Breast epithelium (tissue), 4 donors: ENCODE measurements around the gene PRR5L. TPM values are rescaled to one million over a fixed set of nuclear protein-coding genes. Genes with fewer than 3 reads are reported as not detected.

Experiments
- DNase-seq, 2 donors: peaks; one replicate each; pipeline ENCODE4 v3.0.0-alpha.2; 2019; ENCODE audit warnings: low spot score in 2 of 2
- H3K27ac ChIP-seq, 2 donors: fragments of 200-600 bp; sonication (generic) in 1 of 2; one replicate each; pipeline ENCODE4 v1.5.1; 2016 to 2019; ENCODE audit warnings: mild to moderate bottlenecking in 1 of 2
- H3K27me3 ChIP-seq, 2 donors: fragments of 200-600 bp; sonication (generic) in 1 of 2; one replicate each; pipeline versions ENCODE4 v1.5.1 to v1.6.0; 2017 to 2019; ENCODE audit warnings: control low read depth in 1 of 2, mild to moderate bottlenecking in 1 of 2
- H3K36me3 ChIP-seq: fragments of 200-600 bp; one replicate; pipeline ENCODE4 v1.5.1; 2019
- H3K4me1 ChIP-seq, 2 donors: fragments of 200-600 bp; sonication (generic); one replicate each; pipeline ENCODE4 v1.5.1; 2016 to 2019; ENCODE audit warnings: control low read depth in 1 of 2
- H3K4me3 ChIP-seq, 3 donors: fragments of 200-600 bp; sonication (generic); 1 replicate in 2 of 3; 2 replicates in 1 of 3; pipeline ENCODE4 v1.5.1; 2016 to 2019; ENCODE audit warnings: mild to moderate bottlenecking in 3 of 3, moderate library complexity in 2 of 3
- H3K9me3 ChIP-seq, 2 donors: fragments of 200-600 bp; sonication (generic) in 1 of 2; one replicate each; pipeline ENCODE4 v1.5.1; 2016 to 2019; ENCODE audit warnings: control low read depth in 1 of 2
- POLR2A ChIP-seq: fragments of 450-650 bp; IDR thresholded peaks from one replicate; pipeline ENCODE4 v1.6.1; 2016; ENCODE audit warnings: antibody characterized with exemption, mild to moderate bottlenecking, moderate library complexity
- POLR2AphosphoS5 ChIP-seq, 3 donors: sonication (generic); formaldehyde crosslinking; IDR thresholded peaks; one replicate each; pipeline ENCODE4 v1.6.1; 2017; ENCODE audit warnings: antibody characterized with exemption in 3 of 3
- intact Hi-C: fragments of 100-400 bp; cut with DNase I; formaldehyde crosslinking; loops from one replicate; pipeline ENCODE4 v1.15.1; 2023; ENCODE audit warnings: low total_unique reads
- total RNA-seq, 3 donors: library from RNA; depleted of rRNA; stranded (reverse); fragments of >200 nt; gene quantifications; one replicate each; pipeline ENCODE4 v1.1.0, GENCODE V29; 2016
- TF ChIP-seq, protein P1 (sequence below), 3 donors: fragments of 450-650 bp; IDR thresholded peaks; one replicate each; pipeline ENCODE4 v1.5.1; 2016 to 2017; ENCODE audit warnings: antibody characterized with exemption in 3 of 3, mild to moderate bottlenecking in 3 of 3, moderate library complexity in 3 of 3

Gene PRR5L
- total RNA-seq, 3 donors from 2014 or later = 5.6 to 16.1 (median 16.0) TPM

GRCh38 chr11:36268337-36268985 lies 27.6 kb upstream of the PRR5L start:
- Histone ChIP-seq H3K9me3 (no peaks in the 10 kb centered on the region), H3K27me3 (no peaks in the 10 kb centered on the region), H3K4me1 (no peaks in the 10 kb centered on the region), H3K4me3 (no peak overlapping the region), H3K27ac (no peak overlapping the region), H3K36me3 (peaks cover 12% of the 10 kb centered on the region)
- TF ChIP-seq POLR2A (no peak), POLR2AphosphoS5 (IDR thresholded peaks at IDR 0.05) (no peak)
- TF ChIP-seq, protein P1, sequence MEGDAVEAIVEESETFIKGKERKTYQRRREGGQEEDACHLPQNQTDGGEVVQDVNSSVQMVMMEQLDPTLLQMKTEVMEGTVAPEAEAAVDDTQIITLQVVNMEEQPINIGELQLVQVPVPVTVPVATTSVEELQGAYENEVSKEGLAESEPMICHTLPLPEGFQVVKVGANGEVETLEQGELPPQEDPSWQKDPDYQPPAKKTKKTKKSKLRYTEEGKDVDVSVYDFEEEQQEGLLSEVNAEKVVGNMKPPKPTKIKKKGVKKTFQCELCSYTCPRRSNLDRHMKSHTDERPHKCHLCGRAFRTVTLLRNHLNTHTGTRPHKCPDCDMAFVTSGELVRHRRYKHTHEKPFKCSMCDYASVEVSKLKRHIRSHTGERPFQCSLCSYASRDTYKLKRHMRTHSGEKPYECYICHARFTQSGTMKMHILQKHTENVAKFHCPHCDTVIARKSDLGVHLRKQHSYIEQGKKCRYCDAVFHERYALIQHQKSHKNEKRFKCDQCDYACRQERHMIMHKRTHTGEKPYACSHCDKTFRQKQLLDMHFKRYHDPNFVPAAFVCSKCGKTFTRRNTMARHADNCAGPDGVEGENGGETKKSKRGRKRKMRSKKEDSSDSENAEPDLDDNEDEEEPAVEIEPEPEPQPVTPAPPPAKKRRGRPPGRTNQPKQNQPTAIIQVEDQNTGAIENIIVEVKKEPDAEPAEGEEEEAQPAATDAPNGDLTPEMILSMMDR (IDR thresholded peaks at IDR 0.05) = no peak
- intact Hi-C loops = loop anchor here (5.0 kb wide), 1 partner anchor 651 kb away; the partner anchor contains the start of gene FJX1
- DNase-seq = no peak

DNA sequence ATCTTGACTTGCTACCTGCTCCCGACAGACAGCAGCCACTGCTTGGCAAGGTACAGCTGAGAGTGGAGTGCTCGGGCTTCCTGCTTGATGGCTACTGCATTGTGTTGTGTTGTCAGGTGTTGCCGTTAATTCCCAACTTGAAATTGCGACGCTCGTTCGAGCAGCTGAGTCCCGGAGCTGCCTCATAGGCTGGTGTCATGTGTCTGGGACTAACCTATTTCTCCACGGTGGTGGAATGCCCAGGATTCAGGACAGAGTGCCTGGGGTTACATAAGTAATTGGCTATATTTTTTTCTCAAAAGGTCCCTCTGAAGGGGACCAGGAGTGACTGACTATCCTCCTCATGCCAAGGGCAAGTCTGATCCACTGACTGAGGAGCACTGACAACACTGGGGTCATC lies 25.4 kb upstream of the PRR5L start:
- H3K4me3 ChIP-seq = no peak overlapping the region
- no peaks in the 10 kb centered on the region for H3K9me3 ChIP-seq
- no peak for DNase-seq
- intact Hi-C loops = loop anchor here (1.0 kb wide), 1 partner anchor 27 kb away; no protein-coding TSS in a partner anchor
- no peak overlapping the region for H3K27ac ChIP-seq
- no peaks in the 10 kb centered on the region for H3K4me1 ChIP-seq
- no peak for TF ChIP-seq POLR2A
- no peak for TF ChIP-seq POLR2AphosphoS5 (IDR thresholded peaks at IDR 0.05)
- H3K36me3 ChIP-seq = peaks cover 12% of the 10 kb centered on the region
- no peaks in the 10 kb centered on the region for H3K27me3 ChIP-seq

DNA sequence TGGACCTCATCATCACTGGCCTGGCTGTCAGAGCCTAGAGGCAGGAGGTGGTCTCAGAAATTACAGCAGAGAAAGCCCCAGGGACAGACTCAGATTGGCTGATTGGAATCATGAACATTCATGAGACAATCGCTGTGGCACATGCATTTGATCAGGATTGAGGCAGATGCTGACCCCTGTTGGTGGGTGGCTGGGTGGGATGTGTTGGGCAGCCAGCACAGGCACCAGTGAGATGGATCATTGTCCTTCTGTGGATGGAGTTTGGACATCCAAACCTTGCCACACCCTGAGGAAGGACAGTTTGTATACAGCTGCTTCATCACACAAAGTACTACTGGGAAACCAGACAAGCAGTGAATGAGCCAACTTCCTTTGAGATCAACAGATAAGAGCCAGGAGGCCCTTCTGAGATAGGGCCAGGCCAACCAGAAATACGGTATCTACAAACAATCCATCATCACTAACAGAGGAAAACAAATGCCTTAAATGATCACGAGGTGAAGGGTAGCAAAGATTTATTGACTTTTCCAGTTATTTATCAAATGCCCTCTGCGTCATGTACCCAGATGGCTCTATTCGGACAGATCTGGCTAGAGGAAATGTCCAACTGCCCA lies 24.2 kb upstream of the PRR5L start:
- no peak overlapping the region for H3K4me3 ChIP-seq
- H3K36me3 ChIP-seq = peaks cover 12% of the 10 kb centered on the region
- intact Hi-C loops = loop anchor here (1.0 kb wide), 1 partner anchor 25 kb away; no protein-coding TSS in a partner anchor
- H3K27me3 ChIP-seq = no peaks in the 10 kb centered on the region
- no peak for DNase-seq
- TF ChIP-seq, protein P1 (IDR thresholded peaks at IDR 0.05) = no peak
- TF ChIP-seq POLR2A = no peak
- TF ChIP-seq POLR2AphosphoS5 (IDR thresholded peaks at IDR 0.05) = no peak
- no peak overlapping the region for H3K27ac ChIP-seq
- no peaks in the 10 kb centered on the region for H3K4me1 ChIP-seq
- no peaks in the 10 kb centered on the region for H3K9me3 ChIP-seq

DNA sequence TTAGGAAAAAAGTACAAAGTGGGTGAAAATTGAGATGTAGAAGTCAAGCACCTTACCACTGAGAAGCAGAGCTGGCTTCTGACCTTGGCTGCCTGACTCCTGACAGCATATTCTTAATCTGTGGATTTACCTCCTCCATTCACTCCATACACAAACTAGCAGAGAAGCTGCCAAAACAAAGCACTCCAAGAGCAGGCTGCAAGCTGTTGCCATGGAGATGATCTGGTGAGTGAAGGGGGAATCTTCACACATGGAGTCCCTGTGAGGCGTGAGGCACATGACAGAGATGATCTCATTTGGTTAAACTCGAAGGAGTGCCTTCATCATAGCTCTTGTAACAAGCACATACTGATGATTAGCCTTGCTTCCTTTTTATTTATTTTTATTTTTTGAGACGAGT lies 23.0 kb upstream of the PRR5L start:
- no peak for DNase-seq
- Histone ChIP-seq H3K4me3 (no peak overlapping the region), H3K36me3 (peaks cover 12% of the 10 kb centered on the region), H3K27me3 (no peaks in the 10 kb centered on the region), H3K27ac (no peak overlapping the region), H3K9me3 (no peaks in the 10 kb centered on the region), H3K4me1 (no peaks in the 10 kb centered on the region)
- TF ChIP-seq, protein P1 (IDR thresholded peaks at IDR 0.05) = no peak
- TF ChIP-seq POLR2A = no peak
- intact Hi-C loops = no loop called here

DNA sequence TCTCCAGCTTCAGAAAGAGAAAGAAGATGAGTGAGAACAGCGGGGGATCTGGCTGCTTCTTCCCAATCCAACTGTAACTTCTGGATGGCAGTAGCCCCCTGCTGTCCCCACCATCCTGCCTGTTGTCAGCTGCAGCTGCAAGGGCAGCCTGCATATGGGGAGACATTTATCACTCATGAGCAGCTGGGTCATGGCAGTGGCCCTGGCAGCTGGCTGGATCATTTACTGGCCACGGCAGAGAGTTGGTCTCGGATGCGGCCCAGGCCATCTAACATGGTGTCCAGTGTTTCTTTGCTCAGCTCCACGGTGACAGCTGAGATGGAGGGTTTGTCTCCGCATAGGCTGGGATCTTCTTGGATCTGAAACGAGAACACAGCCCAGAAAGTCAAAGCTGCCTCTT lies 21.7 kb upstream of the PRR5L start:
- H3K4me3 ChIP-seq = no peak overlapping the region
- no peaks in the 10 kb centered on the region for H3K4me1 ChIP-seq
- no peaks in the 10 kb centered on the region for H3K9me3 ChIP-seq
- peaks cover 12% of the 10 kb centered on the region for H3K36me3 ChIP-seq
- TF ChIP-seq POLR2A (no peak), POLR2AphosphoS5 (IDR thresholded peaks at IDR 0.05) (no peak)
- TF ChIP-seq, protein P1 (IDR thresholded peaks at IDR 0.05) = no peak
- H3K27me3 ChIP-seq = no peaks in the 10 kb centered on the region
- DNase-seq = no peak
- no peak overlapping the region for H3K27ac ChIP-seq
- intact Hi-C loops = no loop called here
